HCT116 (cell line): ENCODE measurements around the gene KHDRBS2. TPM values are rescaled to one million over a fixed set of nuclear protein-coding genes. Genes with fewer than 3 reads are reported as not detected.

Source experiments
- ATAC-seq: fragments of 200-7000 bp; cut with Tn5 transposase; 2 replicates; pipeline ENCODE4 v1.9.1; 2020; ENCODE audit warnings: mild to moderate bottlenecking, moderate library complexity
- BruUV-seq: library from RNA; stranded (reverse); fragments of 400-500 nt; replicated peaks from 2 replicates; lab custom pipeline; 2021; lab: Mats Ljungman, UMichigan
- CTCF ChIA-PET: fragments of 300-600 bp; sonication (Branson Sonifier 250); formaldehyde crosslinking; loops from one replicate; lab custom pipeline; 2021; ENCODE audit warnings: antibody characterized with exemption; lab: Charles Lee
- POLR2A ChIA-PET: fragments of 300-600, 350-600 bp; sonication (Branson Sonifier 250); formaldehyde crosslinking; loops from one replicate; lab custom pipeline; 2021; ENCODE audit warnings: antibody characterized with exemption; lab: Charles Lee
- RAD21 ChIA-PET, 2 experiments: fragments of 300-600 bp; sonication (Branson Sonifier 250); formaldehyde crosslinking; loops; one replicate each; lab custom pipeline; 2023; ENCODE audit warnings: low total read pairs in 2 of 2; ENCODE audit not compliant: uncharacterized antibody in 2 of 2, unreplicated experiment in 2 of 2, low non-redundant PET in 1 of 2; lab: Charles Lee
- DNase-seq: peaks from one replicate; pipeline ENCODE4 v3.0.0-alpha.2; 2010; ENCODE audit warnings: low read depth, low spot score
- H2AFZ ChIP-seq: fragments of 200-600 bp; shearing (Covaris generic), sonication (generic); 2 replicates; pipeline ENCODE4 v1.6.1; 2017; ENCODE audit warnings: low read depth, mixed run types, mixed read lengths, antibody characterized with exemption, low read length; ENCODE audit not compliant: poor library complexity, severe bottlenecking
- H3K27ac ChIP-seq: 2 replicates; pipeline ENCODE4 v1.5.1; 2012; ENCODE audit warnings: low read depth, low read length
- H3K27me3 ChIP-seq: fragments of 200-600 bp; sonication (generic); 2 replicates; pipeline ENCODE4 v1.6.1; 2016; ENCODE audit warnings: mixed run types, low read length, mixed read lengths; ENCODE audit not compliant: insufficient read depth
- H3K36me3 ChIP-seq, 2 experiments: fragments of 200-500 bp in 1 of 2; fragments of 200-600 bp in 1 of 2; sonication (Bioruptor generic) in 1 of 2; sonication (generic) in 1 of 2; 2 replicates each; pipeline versions ENCODE4 v1.5.1 to v1.6.1; 2014 to 2016; ENCODE audit warnings: low read length in 2 of 2, inconsistent platforms in 1 of 2, mixed read lengths in 1 of 2, mixed run types in 1 of 2; ENCODE audit not compliant: insufficient read depth in 2 of 2, control insufficient read depth in 1 of 2
- H3K4me1 ChIP-seq, 2 experiments: fragments of 200-600 bp in 1 of 2; sonication (generic) in 1 of 2; 2 replicates each; pipeline versions ENCODE4 v1.5.1 to v1.6.1; 2012 to 2017; ENCODE audit warnings: low read length in 2 of 2, inconsistent platforms in 1 of 2, mild to moderate bottlenecking in 1 of 2, mixed read lengths in 1 of 2, mixed run types in 1 of 2, moderate library complexity in 1 of 2; ENCODE audit not compliant: insufficient read depth in 2 of 2, control insufficient read depth in 1 of 2
- H3K4me2 ChIP-seq: fragments of 200-600 bp; sonication (generic); 2 replicates; pipeline ENCODE4 v1.6.1; 2017; ENCODE audit warnings: mixed run types, low read length, mixed read lengths
- H3K4me3 ChIP-seq, 2 experiments: fragments of 200-600 bp in 1 of 2; sonication (generic) in 1 of 2; replicated peaks in 1 of 2; 2 replicates each; pipeline ENCODE4 v1.5.1; 2011 to 2016; ENCODE audit warnings: low read length in 2 of 2, control low read depth in 1 of 2, low read depth in 1 of 2, mild to moderate bottlenecking in 1 of 2, mixed read lengths in 1 of 2, mixed run types in 1 of 2
- H3K79me2 ChIP-seq: fragments of 200-600 bp; sonication (generic); 2 replicates; pipeline ENCODE4 v1.6.1; 2017; ENCODE audit warnings: mild to moderate bottlenecking, mixed run types, low read length, moderate library complexity, mixed read lengths; ENCODE audit not compliant: insufficient read depth
- H3K9ac ChIP-seq: fragments of 200-600 bp; sonication (generic); 2 replicates; pipeline ENCODE4 v1.6.1; 2016; ENCODE audit warnings: low read length, mixed read lengths
- H3K9me2 ChIP-seq: fragments of 200-600 bp; sonication (generic), shearing (Covaris generic); 2 replicates; pipeline ENCODE4 v1.6.1; 2017; ENCODE audit warnings: mixed run types, mild to moderate bottlenecking, moderate library complexity; ENCODE audit not compliant: insufficient read depth
- H3K9me3 ChIP-seq, 2 experiments: fragments of 200-500 bp in 1 of 2; fragments of 200-600 bp in 1 of 2; sonication (Bioruptor generic) in 1 of 2; sonication (generic) in 1 of 2; 2 replicates each; pipeline ENCODE4 v1.6.1; 2014 to 2017; ENCODE audit warnings: low read length in 2 of 2, mixed read lengths in 2 of 2, inconsistent platforms in 1 of 2, low read depth in 1 of 2, mild to moderate bottlenecking in 1 of 2, mixed run types in 1 of 2, moderate library complexity in 1 of 2; ENCODE audit not compliant: control insufficient read depth in 1 of 2, insufficient read depth in 1 of 2
- H4K20me1 ChIP-seq: fragments of 200-600 bp; sonication (generic), shearing (Covaris generic); 2 replicates; pipeline ENCODE4 v1.6.1; 2017; ENCODE audit warnings: mixed run types, mild to moderate bottlenecking, moderate library complexity; ENCODE audit not compliant: insufficient read depth
- ATF3 ChIP-seq: IDR thresholded peaks from 2 replicates; pipeline ENCODE4 v1.6.1; 2012
- CEBPB ChIP-seq: IDR thresholded peaks from 2 replicates; pipeline ENCODE4 v1.6.1; 2012; ENCODE audit warnings: low read depth
- EGR1 ChIP-seq: IDR thresholded peaks from 2 replicates; pipeline ENCODE4 v1.6.1; 2012; ENCODE audit warnings: low read depth
- EZH2 ChIP-seq: fragments of 200-600 bp; sonication (generic); IDR thresholded peaks from 2 replicates; pipeline ENCODE4 v1.6.1; 2017; ENCODE audit warnings: antibody characterized with exemption, mixed run types
- EZH2phosphoT487 ChIP-seq: fragments of 200-600 bp; IDR thresholded peaks from 2 replicates; pipeline ENCODE4 v1.6.1; 2018; ENCODE audit warnings: antibody characterized with exemption, borderline replicate concordance
- FOSL1 ChIP-seq: IDR thresholded peaks from 2 replicates; pipeline ENCODE4 v1.6.1; 2012; ENCODE audit warnings: low read depth
- JUND ChIP-seq: IDR thresholded peaks from 2 replicates; pipeline ENCODE4 v1.6.1; 2012
- POLR2A ChIP-seq: IDR thresholded peaks from 2 replicates; pipeline ENCODE4 v1.7.0; 2011; ENCODE audit warnings: borderline replicate concordance; ENCODE audit not compliant: insufficient read depth, insufficient read length; ENCODE audit errors: extremely low read depth
- REST ChIP-seq: IDR thresholded peaks from 2 replicates; pipeline ENCODE4 v1.6.1; 2012; ENCODE audit warnings: low read depth
- SIN3A ChIP-seq: IDR thresholded peaks from 2 replicates; pipeline ENCODE4 v1.6.1; 2012; ENCODE audit warnings: low read depth
- SP1 ChIP-seq: IDR thresholded peaks from 2 replicates; pipeline ENCODE4 v1.6.1; 2012; ENCODE audit warnings: low read depth
- SRF ChIP-seq: IDR thresholded peaks from 2 replicates; pipeline ENCODE4 v1.6.1; 2012; ENCODE audit warnings: low read depth
- TCF7L2 ChIP-seq: IDR thresholded peaks from 2 replicates; pipeline ENCODE4 v1.7.0; 2011; ENCODE audit warnings: borderline replicate concordance, inconsistent platforms; ENCODE audit not compliant: insufficient read depth, insufficient read length; ENCODE audit errors: extremely low read depth
- YY1 ChIP-seq: IDR thresholded peaks from 2 replicates; pipeline ENCODE4 v1.6.1; 2011; ENCODE audit warnings: low read length, low read depth, moderate library complexity, mild to moderate bottlenecking; ENCODE audit not compliant: insufficient replicate concordance; ENCODE audit errors: extremely low read depth
- ZBTB33 ChIP-seq: IDR thresholded peaks from 2 replicates; pipeline ENCODE4 v1.6.1; 2011; ENCODE audit warnings: mild to moderate bottlenecking, low read length, moderate library complexity; ENCODE audit not compliant: insufficient replicate concordance; ENCODE audit errors: extremely low read depth
- ZFX ChIP-seq: fragments of 450-650 bp; IDR thresholded peaks from 2 replicates; pipeline ENCODE4 v1.6.1; 2017
- ZNF274 ChIP-seq: fragments of 200-500 bp; sonication (Bioruptor generic); IDR thresholded peaks from 2 replicates; pipeline ENCODE4 v1.6.1; 2014; ENCODE audit warnings: mild to moderate bottlenecking, low read depth, low read length, inconsistent platforms
- intact Hi-C: fragments of 100-400 bp; cut with micrococcal nuclease; formaldehyde crosslinking; loops from 2 replicates; pipeline ENCODE4 v1.10.0; 2022
- total RNA-seq: library from RNA; stranded (reverse); gene quantifications from one replicate; pipeline ENCODE4 v1.2.1, GENCODE V29; 2021; ENCODE audit not compliant: unreplicated experiment

The KHDRBS2 gene
- total RNA-seq, 1 experiment from 2014 or later, result not detected

- Histone ChIP-seq H3K4me1 (no peaks in the 10 kb centered on the region), H3K9me2 (no peaks in the 10 kb centered on the region), H3K9me3 (peaks cover 6 to 28% of the 10 kb centered on the region in 2 experiments; a peak in 3 of 4 replicates), H3K4me3 (no peak overlapping the region), H3K4me2 (no peak overlapping the region), H3K27me3 (no peaks in the 10 kb centered on the region), H3K36me3 (no peaks in the 10 kb centered on the region), H2AFZ (no peak overlapping the region), H4K20me1 (no peaks in the 10 kb centered on the region), H3K9ac (no peak overlapping the region), H3K27ac (no peak overlapping the region), H3K79me2 (no peaks in the 10 kb centered on the region)
- intact Hi-C loops, result no loop called here
- BruUV-seq, result no TSS peak
- ChIA-PET POLR2A (no interaction called here), RAD21 (no interaction called here), CTCF (no interaction called here)
- DNase-seq (no peak), ATAC-seq (no peak)
- TF ChIP-seq EZH2phosphoT487, result no peak
- TF ChIP-seq ZBTB33, result no peak
- no peak for TF ChIP-seq TCF7L2
- TF ChIP-seq YY1, result no peak
- no peak for TF ChIP-seq EGR1
- TF ChIP-seq CEBPB, result no peak
- no peak for TF ChIP-seq SIN3A
- TF ChIP-seq POLR2A, result no peak
- no peak for TF ChIP-seq EZH2
- no peak for TF ChIP-seq SRF
- TF ChIP-seq FOSL1, result no peak
- no peak for TF ChIP-seq SP1
- no peak for TF ChIP-seq ATF3
- TF ChIP-seq ZFX, result no peak
- no peak for TF ChIP-seq ZNF274
- TF ChIP-seq JUND, result no peak
- no peak for TF ChIP-seq REST
Measured at GRCh38 chr6:62162858-62163257, 123.2 kb downstream of the KHDRBS2 start.
